Measurements from ENCODE around the gene ZAP70.
A peak's percentile ranks its signal among the peaks of the same experiment; 100 is the strongest.
"Not testable (repeated sequence)": the region's sequence is repeated elsewhere in the genome, so short reads cannot be mapped to it uniquely, and the experiment has no call there.

The ZAP70 gene

GRCh38 chr2:97699765-97700444, 13.5 kb upstream of the ZAP70 start:
- DNase-seq = peak; percentile 50

DNA sequence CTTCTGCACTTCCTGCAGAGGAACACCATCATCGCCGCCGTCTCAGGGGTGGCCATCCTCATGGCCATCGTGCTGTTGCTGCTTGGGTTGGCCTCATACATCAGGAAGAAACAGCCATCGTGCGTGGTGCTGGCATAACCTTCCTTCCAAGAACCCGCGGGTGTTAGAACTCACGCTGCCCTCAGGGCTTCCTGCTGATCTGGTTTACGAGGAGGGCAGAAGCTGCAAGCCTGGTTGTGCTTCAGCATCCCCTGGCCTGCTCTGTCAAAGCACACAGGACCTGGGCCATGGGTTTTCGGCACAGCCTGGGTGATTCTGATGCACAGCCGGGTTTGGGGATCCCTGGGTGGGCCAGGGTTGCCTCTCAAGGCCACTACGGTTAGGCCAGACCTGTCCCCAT, 12.2 kb upstream of the ZAP70 start:
- no peak for DNase-seq

- peak; percentile 48 for DNase-seq
These were observed 11.4 kb upstream of the ZAP70 start for GRCh38 chr2:97701851-97702465.

DNA sequence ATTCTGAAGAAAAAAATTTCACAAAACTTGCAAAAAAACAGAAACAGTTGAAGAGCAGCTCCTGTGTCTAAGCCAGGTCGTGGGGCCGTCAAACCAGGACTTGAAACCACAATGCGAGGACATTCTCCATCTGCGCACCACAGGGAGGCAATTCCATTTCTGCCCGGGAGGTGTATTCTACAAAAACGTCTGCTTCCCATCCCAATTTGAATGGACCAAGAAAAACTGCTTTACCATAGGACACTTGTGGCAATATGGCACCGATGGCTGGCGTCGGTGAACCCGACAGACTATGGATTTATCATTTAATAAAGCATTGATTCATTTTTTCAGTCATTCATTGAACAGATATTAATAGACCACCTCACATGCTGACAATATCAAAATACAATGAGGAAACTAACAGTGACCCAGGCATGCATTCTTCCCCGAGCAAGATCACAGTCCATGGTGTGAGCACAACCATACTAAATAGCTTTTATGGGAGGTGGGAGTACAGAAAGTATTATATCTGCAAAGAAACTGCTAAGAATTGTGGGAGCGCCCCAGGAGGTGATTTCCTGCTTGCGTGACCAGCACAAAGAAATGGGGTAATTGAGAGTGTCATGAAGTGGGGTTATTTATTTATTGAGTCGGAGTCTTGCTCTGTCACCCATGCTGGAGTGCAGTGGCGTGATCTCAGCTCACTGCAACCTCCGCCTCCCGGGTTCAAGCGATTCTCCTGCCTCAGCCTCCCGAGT, 10.5 kb upstream of the ZAP70 start:
- DNase-seq = no peak

DNA sequence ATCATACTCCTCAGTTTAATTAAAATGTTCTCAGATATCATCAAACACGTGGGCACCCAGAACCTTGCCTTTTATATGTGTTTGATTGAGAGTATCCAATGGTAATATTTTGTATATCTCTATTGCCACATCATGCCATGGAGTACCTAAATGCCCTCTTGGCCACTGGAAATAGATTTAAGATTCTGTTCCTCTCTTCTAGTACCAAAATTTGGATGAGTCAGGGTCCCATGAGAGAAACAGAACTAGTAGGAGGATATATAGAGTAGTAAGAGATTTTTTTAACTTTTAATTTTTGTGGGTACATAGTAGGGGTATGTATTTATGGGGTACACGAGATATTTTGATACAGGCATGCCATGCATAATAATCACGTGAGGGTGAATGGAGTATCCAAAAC, 9.6 kb upstream of the ZAP70 start:
- DNase-seq = no peak

DNA sequence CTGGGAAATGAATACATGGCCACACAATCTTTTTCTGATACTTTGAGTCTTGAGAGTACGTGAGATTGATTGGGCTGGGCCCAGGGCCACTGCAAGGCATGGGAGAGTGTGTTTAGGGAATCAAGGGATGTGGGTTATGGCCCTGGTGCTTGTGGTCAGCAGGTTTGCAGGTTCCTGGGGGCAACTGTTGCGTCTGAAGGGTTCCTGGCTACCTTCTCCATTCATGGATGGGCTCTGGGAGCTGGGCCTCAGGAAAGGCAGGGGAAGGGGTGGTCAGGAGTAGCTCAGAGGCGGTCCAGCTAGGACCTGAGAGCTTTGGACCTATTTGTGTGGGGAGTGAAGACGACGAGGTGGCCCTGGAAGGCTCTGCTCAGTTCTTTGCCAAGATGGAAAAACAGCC, 8.4 kb upstream of the ZAP70 start:
- no peak for DNase-seq

DNA sequence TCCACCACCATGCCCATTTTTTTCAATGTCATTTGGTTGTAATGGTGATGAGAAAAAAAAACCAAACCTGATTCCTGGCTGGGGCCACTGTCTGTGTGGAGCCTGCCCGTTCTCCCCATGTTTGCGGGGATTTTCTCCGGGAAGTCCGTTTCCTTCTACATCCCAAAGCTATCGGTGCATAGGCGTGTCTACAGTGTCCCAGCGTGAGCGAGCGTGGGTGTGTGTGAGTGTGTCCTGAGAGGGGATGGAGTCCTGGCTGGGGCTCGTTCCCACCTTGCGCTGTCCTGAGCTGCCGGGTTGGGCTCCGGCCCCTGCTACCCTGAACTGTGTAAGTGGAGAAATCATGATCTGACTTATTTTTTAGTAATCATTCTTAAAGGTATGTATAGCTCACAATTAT, 7.3 kb upstream of the ZAP70 start:
- no peak for DNase-seq

GRCh38 chr2:97706708-97707345, 6.5 kb upstream of the ZAP70 start:
- DNase-seq = no peak

DNA sequence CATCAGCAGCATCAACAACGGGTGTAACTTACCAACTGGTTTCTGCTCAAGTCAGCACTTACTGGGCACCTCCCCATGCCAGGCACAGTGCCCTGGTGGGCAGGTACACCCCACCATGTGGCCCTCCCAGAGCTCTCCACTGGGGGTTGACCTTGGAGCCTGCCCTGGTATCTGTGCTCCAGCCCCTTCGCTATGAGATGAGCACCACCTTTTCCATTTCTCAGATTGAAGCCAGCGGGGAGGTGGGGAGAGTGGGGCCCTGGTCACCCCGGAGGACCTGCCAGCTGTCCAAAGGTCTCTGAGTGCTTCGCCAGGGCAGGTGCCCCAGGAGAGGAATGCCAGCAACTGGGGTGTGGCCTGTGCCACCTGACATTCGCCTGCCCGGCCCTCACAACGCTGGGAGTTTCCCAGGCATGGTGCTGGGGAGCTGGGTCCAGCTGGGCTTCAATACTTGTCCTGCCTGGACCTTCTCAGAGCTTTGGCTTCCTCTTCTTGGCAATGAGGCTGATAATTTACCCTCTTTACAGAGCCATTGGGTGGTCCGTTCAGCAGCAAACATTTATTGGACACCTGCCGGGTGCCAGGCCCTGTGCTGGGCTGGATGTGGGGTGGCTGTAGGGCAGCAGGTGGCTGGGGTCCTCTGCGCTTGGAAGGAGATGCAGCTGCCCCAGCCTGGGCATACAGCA, 5.9 kb upstream of the ZAP70 start:
- no peak for DNase-seq

GRCh38 chr2:97708048-97708380, 5.4 kb upstream of the ZAP70 start:
- no peak for DNase-seq

DNA sequence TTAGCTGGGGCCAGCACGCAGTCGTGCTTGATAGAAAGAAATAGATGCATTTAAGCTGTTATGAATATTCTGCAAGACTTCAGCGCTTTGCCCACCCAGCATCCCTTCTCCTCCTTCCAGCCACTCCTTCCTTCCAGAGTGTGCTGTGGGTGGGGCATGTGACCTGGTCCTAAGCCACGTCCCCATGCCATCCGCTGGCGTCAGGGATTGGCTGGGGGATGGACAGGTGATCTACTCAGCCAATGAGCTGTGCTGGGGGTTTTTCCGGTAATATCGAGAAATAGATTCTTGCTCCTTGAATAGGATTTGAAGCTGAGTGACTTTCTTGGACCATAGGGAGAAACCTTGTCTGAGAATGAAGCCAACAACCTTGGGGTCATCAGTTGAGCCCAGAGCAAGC, 4.8 kb upstream of the ZAP70 start:
- DNase-seq = no peak

DNA sequence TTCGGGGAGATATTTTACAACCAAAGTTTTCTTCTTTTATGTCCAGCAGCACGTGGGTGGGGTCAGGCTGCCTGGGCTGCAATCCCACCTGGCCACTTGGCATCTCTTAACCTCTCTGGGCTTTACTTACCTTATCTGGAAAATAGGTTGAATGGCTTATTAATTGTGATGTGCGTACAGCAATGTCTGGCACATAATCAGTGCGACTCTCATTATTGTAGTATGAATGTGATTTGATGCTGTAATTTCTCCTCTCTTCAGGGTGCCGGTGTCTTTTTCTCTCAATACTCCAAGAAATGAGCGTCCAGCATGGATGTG, 2.0 kb upstream of the ZAP70 start:
- DNase-seq = no peak

- DNase-seq = not testable (repeated sequence)
These were observed 1.2 kb upstream of the ZAP70 start for GRCh38 chr2:97712175-97712574.

GRCh38 chr2:97712693-97713295, 582 bp upstream of the ZAP70 start:
- DNase-seq = no peak

DNA sequence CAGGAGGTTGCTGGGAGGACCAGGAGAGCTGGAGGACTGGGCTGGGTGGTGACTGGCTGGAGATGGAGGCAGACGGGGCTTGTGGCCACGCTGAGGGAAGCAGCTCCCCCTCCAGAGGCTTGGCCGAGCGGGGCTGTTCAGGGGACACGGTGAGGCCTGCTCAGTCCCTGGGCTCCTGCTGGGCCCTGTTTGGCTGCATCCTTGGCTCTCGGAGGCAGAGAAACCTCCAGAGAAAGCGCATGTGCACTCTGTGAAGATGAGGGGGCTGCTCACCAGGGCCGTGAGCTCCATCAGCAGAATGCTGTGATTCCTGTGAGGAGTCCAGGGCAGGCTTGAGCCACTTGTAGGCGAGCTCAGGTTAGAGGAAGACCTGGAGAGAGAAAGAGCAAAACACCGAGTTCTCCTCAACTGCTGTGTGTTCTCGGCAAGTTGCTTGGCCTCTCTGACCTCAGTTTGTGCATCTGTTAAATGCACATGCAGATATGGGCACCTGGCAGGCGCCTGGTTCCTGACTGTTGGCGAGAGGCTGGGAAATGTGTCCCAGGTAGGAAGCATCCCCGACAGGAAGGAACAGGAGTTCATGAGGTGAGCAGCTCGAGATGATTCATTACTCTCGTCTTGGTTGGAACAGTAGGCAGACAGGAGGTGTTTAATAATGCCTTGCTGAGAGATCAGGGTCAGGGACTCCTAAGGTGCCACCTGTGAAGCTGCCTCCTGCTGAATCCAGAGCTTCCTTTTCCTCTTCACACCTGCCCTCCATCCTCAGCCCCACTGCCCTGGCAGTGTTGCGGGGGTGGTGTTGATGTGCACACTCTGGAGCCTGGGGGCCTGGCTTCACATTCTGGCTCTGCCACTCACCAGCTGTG, 941 bp downstream of the ZAP70 start:
- no peak for DNase-seq

DNA sequence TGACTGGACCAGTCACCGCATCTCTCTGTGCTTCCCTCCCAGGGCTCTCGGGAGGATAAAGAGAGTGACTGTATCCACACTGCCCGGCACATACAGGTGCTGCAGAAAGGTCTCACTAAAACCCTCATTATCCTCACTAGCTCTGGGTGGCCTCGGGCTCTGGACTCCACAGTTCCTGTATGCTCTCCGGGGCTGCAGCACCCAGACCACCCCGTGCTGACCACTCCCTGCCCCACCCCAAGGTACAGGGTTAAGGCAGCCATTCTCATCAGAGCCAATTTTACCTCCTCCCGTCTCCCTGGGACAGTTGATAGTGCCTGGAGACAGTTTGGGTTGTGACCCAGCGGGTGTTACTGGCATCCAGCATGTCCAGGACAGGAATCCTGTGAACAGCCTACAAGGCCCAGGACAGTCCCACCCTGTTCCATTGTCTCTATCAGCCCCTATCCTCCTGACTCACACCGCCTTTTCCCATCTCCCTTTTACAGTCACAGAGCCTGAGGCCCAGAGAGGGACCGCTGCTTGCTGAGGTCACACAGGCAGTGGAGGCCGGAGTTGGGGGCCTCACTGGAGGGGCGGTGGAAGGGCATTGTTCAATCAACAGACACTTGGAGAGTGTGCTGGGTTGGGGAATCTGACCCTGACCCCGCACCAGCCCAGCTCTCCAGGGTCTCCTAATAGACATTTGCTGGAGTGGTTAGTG, 1.7 kb downstream of the ZAP70 start:
- no peak for DNase-seq

DNA sequence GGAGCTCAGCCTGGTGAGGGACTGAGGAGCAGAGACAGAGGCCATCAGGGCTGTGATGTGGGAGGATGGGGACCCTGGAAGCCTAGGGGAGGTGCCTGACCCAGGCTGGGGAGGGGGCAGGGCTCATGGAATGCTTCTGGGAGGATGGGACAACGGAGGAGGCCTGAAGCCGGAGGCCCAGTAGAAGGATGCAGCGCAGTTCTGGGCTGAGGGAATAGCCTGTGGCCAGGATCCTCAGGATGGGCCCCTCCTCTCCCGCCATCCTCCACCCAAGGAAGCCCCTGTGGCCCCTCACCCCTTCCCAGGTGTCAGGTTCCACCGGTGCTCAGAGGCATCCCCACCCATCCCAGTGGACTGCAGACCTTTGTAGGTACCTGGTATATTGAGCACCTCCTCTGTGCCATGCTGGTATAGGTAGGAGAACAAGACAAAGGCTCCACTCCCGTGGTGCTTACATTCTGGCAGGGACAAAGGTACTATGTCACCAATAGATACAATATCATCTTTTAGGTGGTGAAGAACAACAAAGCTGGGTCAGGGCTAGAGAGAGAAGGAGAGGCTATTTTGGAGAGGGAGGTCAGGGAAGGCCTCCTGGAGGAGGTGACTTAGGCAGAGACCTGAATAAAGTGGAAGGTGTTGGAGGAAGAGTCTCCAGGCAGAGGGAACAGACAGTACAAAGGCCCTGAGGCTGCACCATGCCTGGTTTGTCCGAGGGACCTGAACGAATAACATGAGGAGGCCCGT, 2.7 kb downstream of the ZAP70 start:
- no peak for DNase-seq

GRCh38 chr2:97716695-97717612, 3.6 kb downstream of the ZAP70 start:
- no peak for DNase-seq

DNA sequence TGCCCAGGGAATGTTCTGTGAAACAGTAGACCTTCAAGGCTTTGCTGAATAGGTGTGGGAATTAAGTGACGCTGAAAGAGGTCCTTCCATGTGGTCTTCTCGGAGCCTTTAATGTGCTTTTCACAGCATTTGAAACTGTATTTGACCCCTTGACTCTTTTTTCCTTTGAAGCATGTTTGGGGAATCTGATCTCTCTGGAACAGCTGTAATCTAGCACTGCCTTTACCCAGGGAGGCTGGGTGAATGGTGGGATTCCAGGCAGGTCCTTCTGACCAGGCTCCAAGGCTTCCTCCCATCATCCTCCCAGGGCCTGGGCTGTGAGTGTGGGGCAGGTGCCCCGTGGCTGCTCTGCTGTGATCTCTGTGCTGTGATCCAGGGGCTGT, 4.2 kb downstream of the ZAP70 start:
- no peak for DNase-seq
